Kidney capillary endothelial cell (primary cell): ENCODE results near the gene SLC22A14.

Source experiments
- DNase-seq: peaks from one replicate; pipeline ENCODE4 v3.0.0-alpha.2; 2018; ENCODE audit warnings: low spot score

The SLC22A14 gene

GRCh38 chr3:38346587-38347410 is 64.7 kb downstream of the SLC22A14 start, which contains the start of gene XYLB:
TSS of gene XYLB (plus strand) at chr3:38346785. CDS start at chr3:38346869, 84 bp downstream.
- DNase-seq = peak; percentile 74

- no peak for DNase-seq
Observed at GRCh38 chr3:38347421-38348200, 65.5 kb downstream of the SLC22A14 start.

- peak; percentile 53 for DNase-seq
Observed at GRCh38 chr3:38348903-38349302, 66.8 kb downstream of the SLC22A14 start.

- no peak for DNase-seq
Observed at GRCh38 chr3:38349684-38350359, 67.7 kb downstream of the SLC22A14 start.

- no peak for DNase-seq
Observed at GRCh38 chr3:38353151-38353550, 71.1 kb downstream of the SLC22A14 start.

GRCh38 chr3:38354588-38355330 is 72.7 kb downstream of the SLC22A14 start:
- no peak for DNase-seq

- no peak for DNase-seq
Observed at GRCh38 chr3:38359038-38359437, 76.9 kb downstream of the SLC22A14 start.

GRCh38 chr3:38360345-38360744 is 78.3 kb downstream of the SLC22A14 start:
- no peak for DNase-seq

- DNase-seq = no peak
Observed at GRCh38 chr3:38361496-38361895, 79.4 kb downstream of the SLC22A14 start.

- DNase-seq = no peak
Observed at GRCh38 chr3:38362825-38363224, 80.7 kb downstream of the SLC22A14 start.

- DNase-seq = no peak
Observed at GRCh38 chr3:38364721-38365400, 82.8 kb downstream of the SLC22A14 start.

- no peak for DNase-seq
Observed at GRCh38 chr3:38365469-38366062, 83.5 kb downstream of the SLC22A14 start.

- DNase-seq = peak; percentile 4
Observed at GRCh38 chr3:38366082-38366481, 84.0 kb downstream of the SLC22A14 start.

GRCh38 chr3:38367779-38368178 is 85.7 kb downstream of the SLC22A14 start:
- DNase-seq = peak; percentile 4
